HL-60 (cell line): Measurements from ENCODE around the gene PTGES3.

Source experiments
- DNase-seq, 2 experiments: peaks; one replicate each; pipeline ENCODE4 v3.0.0-alpha.2; 2010 to 2020; ENCODE audit warnings: low read depth in 1 of 2, low spot score in 1 of 2
- H3K27ac ChIP-seq: fragments of 250-450 bp; sonication (Bioruptor Pico); replicated peaks from 2 replicates; pipeline ENCODE4 v1.5.1; 2020; ENCODE audit warnings: mild to moderate bottlenecking, moderate library complexity
- H3K27me3 ChIP-seq: fragments of 250-450 bp; sonication (Bioruptor Pico); 2 replicates; pipeline ENCODE4 v1.5.1; 2021; ENCODE audit warnings: mild to moderate bottlenecking, moderate library complexity; ENCODE audit not compliant: insufficient read depth, poor library complexity, severe bottlenecking
- H3K4me3 ChIP-seq: replicated peaks from 2 replicates; pipeline ENCODE4 v1.5.1; 2011; ENCODE audit warnings: mild to moderate bottlenecking, control low read depth, low read length; ENCODE audit not compliant: insufficient read depth
- CTCF ChIP-seq: IDR thresholded peaks from one replicate; pipeline ENCODE4 v1.5.1; 2011; ENCODE audit warnings: low read length, control low read depth, inconsistent platforms; ENCODE audit not compliant: insufficient read depth
- GABPA ChIP-seq: IDR thresholded peaks from 2 replicates; pipeline ENCODE4 v1.6.1; 2012; ENCODE audit warnings: low read depth
- POLR2AphosphoS5 ChIP-seq: IDR thresholded peaks from 2 replicates; pipeline ENCODE4 v1.6.1; 2012; ENCODE audit warnings: low read depth
- REST ChIP-seq: IDR thresholded peaks from 2 replicates; pipeline ENCODE4 v1.6.1; 2012; ENCODE audit warnings: low read depth; ENCODE audit not compliant: insufficient replicate concordance
- SPI1 ChIP-seq: IDR thresholded peaks from 2 replicates; pipeline ENCODE4 v1.6.1; 2012; ENCODE audit warnings: low read depth, mild to moderate bottlenecking, borderline replicate concordance

Gene PTGES3

GRCh38 chr12:56679883-56680575, 8.1 kb downstream of the PTGES3 start:
- DNase-seq, result no peak
- TF ChIP-seq CTCF (no peak), SPI1 (no peak)
- no peaks in the 10 kb centered on the region for H3K27me3 ChIP-seq
- no peak overlapping the region for H3K27ac ChIP-seq
- no peak overlapping the region for H3K4me3 ChIP-seq

GRCh38 chr12:56678852-56679251, 9.2 kb downstream of the PTGES3 start:
- no peaks in the 10 kb centered on the region for H3K27me3 ChIP-seq
- no peak overlapping the region for H3K4me3 ChIP-seq
- TF ChIP-seq REST, result no peak
- no peak for TF ChIP-seq POLR2AphosphoS5
- no peak for TF ChIP-seq CTCF
- TF ChIP-seq GABPA, result no peak
- no peak for TF ChIP-seq SPI1
- no peak overlapping the region for H3K27ac ChIP-seq
- DNase-seq, result no peak

GRCh38 chr12:56677680-56678079, 10.4 kb downstream of the PTGES3 start:
- H3K27me3 ChIP-seq, result no peaks in the 10 kb centered on the region
- TF ChIP-seq SPI1, result no peak
- no peak for TF ChIP-seq GABPA
- no peak for TF ChIP-seq POLR2AphosphoS5
- no peak for TF ChIP-seq REST
- TF ChIP-seq CTCF, result no peak
- peak overlapping the region; percentile 54 for H3K27ac ChIP-seq
- no peak overlapping the region for H3K4me3 ChIP-seq
- DNase-seq, result no peak

GRCh38 chr12:56676851-56677580, 11.1 kb downstream of the PTGES3 start:
- no peaks in the 10 kb centered on the region for H3K27me3 ChIP-seq
- no peak for DNase-seq
- H3K27ac ChIP-seq, result peak overlapping the region; percentile 54
- no peak overlapping the region for H3K4me3 ChIP-seq
- TF ChIP-seq GABPA (no peak), CTCF (no peak), REST (no peak), POLR2AphosphoS5 (no peak), SPI1 (no peak)
